GM12878 (cell line): ENCODE measurements around the gene OMP. TPM values are rescaled to one million over a fixed set of nuclear protein-coding genes. Genes with fewer than 3 reads are reported as not detected.

Source experiments
- ATAC-seq: fragments of 200-7000 bp; cut with Tn5 transposase; 3 replicates; pipeline ENCODE4 v1.9.1; 2020; ENCODE audit warnings: mild to moderate bottlenecking, moderate library complexity
- BruUV-seq: library from RNA; stranded (reverse); fragments of 400-500 nt; replicated peaks from 2 replicates; lab custom pipeline; 2021; lab: Mats Ljungman, UMichigan
- CTCF ChIA-PET: fragments of 300-600 bp; sonication (Branson Sonifier 250); formaldehyde crosslinking; extraction: SDS; loops from one replicate; lab custom pipeline; 2021; ENCODE audit warnings: inconsistent platforms; lab: Yijun Ruan, JAX
- POLR2A ChIA-PET: fragments of 350-600 bp; formaldehyde crosslinking; extraction: SDS; loops from one replicate; lab custom pipeline; 2021; ENCODE audit warnings: inconsistent platforms; lab: Charles Lee
- RAD21 ChIA-PET: fragments of 300-600 bp; sonication (Branson Sonifier 250); formaldehyde crosslinking; loops from one replicate; lab custom pipeline; 2023; ENCODE audit warnings: antibody characterized with exemption; ENCODE audit not compliant: unreplicated experiment; lab: Charles Lee
- SMC1A ChIA-PET: fragments of 300-600 bp; sonication (Branson Sonifier 250); formaldehyde crosslinking; loops from one replicate; lab custom pipeline; 2023; ENCODE audit not compliant: unreplicated experiment, uncharacterized antibody; lab: Charles Lee
- DNase-seq: peaks from one replicate; pipeline ENCODE4 v3.0.0-alpha.2; 2011; ENCODE audit warnings: low read depth, low spot score
- FAIRE-seq: peaks from 3 replicates; lab custom pipeline; 2011; peaks lifted over from hg19 to GRCh38; lab: Jason Lieb, UNC
- H2AFZ ChIP-seq: 2 replicates; pipeline ENCODE4 v1.6.0; 2011; ENCODE audit warnings: low read depth, low read length, control low read depth; ENCODE audit not compliant: control insufficient read depth
- H3K27ac ChIP-seq: 2 replicates; pipeline ENCODE4 v1.5.1; 2011; ENCODE audit warnings: control low read depth; ENCODE audit not compliant: control insufficient read depth, insufficient read depth
- H3K27me3 ChIP-seq, 2 experiments: replicated peaks in 1 of 2; 2 replicates each; pipeline versions ENCODE4 v1.6.0 to v1.6.1; 2011; ENCODE audit warnings: low read length in 1 of 2; ENCODE audit not compliant: control insufficient read depth in 2 of 2, insufficient read depth in 2 of 2
- H3K36me3 ChIP-seq, 2 experiments: 2 replicates each; pipeline ENCODE4 v1.5.1; 2011; ENCODE audit warnings: low read length in 1 of 2; ENCODE audit not compliant: control insufficient read depth in 2 of 2, insufficient read depth in 2 of 2
- H3K4me1 ChIP-seq: 2 replicates; pipeline ENCODE4 v1.6.1; 2011; ENCODE audit warnings: mild to moderate bottlenecking, low read length, moderate library complexity, mixed read lengths; ENCODE audit not compliant: control insufficient read depth, insufficient read depth
- H3K4me2 ChIP-seq: 2 replicates; pipeline ENCODE4 v1.6.0; 2011; ENCODE audit warnings: control low read depth; ENCODE audit not compliant: control insufficient read depth, insufficient read depth
- H3K4me3 ChIP-seq: fragments of 200-600 bp; sonication (generic); 2 replicates; pipeline ENCODE4 v1.5.1; 2016
- H3K79me2 ChIP-seq: 2 replicates; pipeline ENCODE4 v1.6.0; 2011; ENCODE audit warnings: low read length; ENCODE audit not compliant: control insufficient read depth, insufficient read depth
- H3K9ac ChIP-seq: 2 replicates; pipeline ENCODE4 v1.8.0; 2011; ENCODE audit warnings: low read length, control low read depth, mixed read lengths; ENCODE audit not compliant: control insufficient read depth, insufficient read depth
- H3K9me3 ChIP-seq: replicated peaks from 3 replicates; pipeline ENCODE4 v1.5.1; 2011; ENCODE audit warnings: mild to moderate bottlenecking, low read length; ENCODE audit not compliant: control insufficient read depth, insufficient read depth
- H4K20me1 ChIP-seq: 2 replicates; pipeline ENCODE4 v1.6.0; 2011; ENCODE audit not compliant: control insufficient read depth, insufficient read depth
- ASH2L ChIP-seq: fragments of 300-600, 200-600 bp; sonication (generic); IDR thresholded peaks from 2 replicates; pipeline ENCODE4 v1.6.1; 2017; ENCODE audit warnings: low read depth, mild to moderate bottlenecking, borderline replicate concordance
- ESRRA ChIP-seq: IDR thresholded peaks from 2 replicates; pipeline ENCODE4 v1.6.1; 2012; ENCODE audit warnings: mild to moderate bottlenecking, low read length, improper control_type of control experiment
- MYC ChIP-seq: IDR thresholded peaks from 2 replicates; pipeline ENCODE4 v1.6.1; 2011; ENCODE audit warnings: mild to moderate bottlenecking, low read length, moderate library complexity, inconsistent platforms; ENCODE audit not compliant: insufficient read depth, insufficient replicate concordance, insufficient read length, severe bottlenecking
- NRF1 ChIP-seq: conservative IDR thresholded peaks from 2 replicates; pipeline ENCODE4 v1.6.1; 2011; ENCODE audit warnings: mild to moderate bottlenecking, low read depth, low read length, improper control_type of control experiment
- POU2F2 ChIP-seq: IDR thresholded peaks from 3 replicates; pipeline ENCODE4 v1.6.1; 2011; ENCODE audit warnings: low read depth, mild to moderate bottlenecking, low read length, borderline replicate concordance
- PRDM15 ChIP-seq: fragments of 450-650 bp; formaldehyde crosslinking; IDR thresholded peaks from 2 replicates; pipeline ENCODE4 v1.4.0; 2020; ENCODE audit warnings: mild to moderate bottlenecking, moderate library complexity
- RAD51 ChIP-seq: fragments of 450-650 bp; IDR thresholded peaks from 2 replicates; pipeline ENCODE4 v1.6.1; 2016; ENCODE audit warnings: moderate library complexity, mild to moderate bottlenecking, inconsistent platforms
- SKIL ChIP-seq: fragments of 450-650 bp; IDR thresholded peaks from 2 replicates; pipeline ENCODE4 v1.6.1; 2017; ENCODE audit warnings: mild to moderate bottlenecking, low read depth, inconsistent platforms; ENCODE audit not compliant: poor library complexity, severe bottlenecking
- WGBS: methylation state at CpG from one replicate; pipeline ENCODE4 v1.1.6; 2016; ENCODE audit warnings: low lambda C conversion rate; ENCODE audit not compliant: insufficient replicate concordance, insufficient coverage; ENCODE audit errors: missing lambda C conversion rate; 5-methylcytosine and 5-hydroxymethylcytosine counted together
- in situ Hi-C: fragments of 300-500 bp; cut with MboI; formaldehyde crosslinking; loops from 9 replicates; pipeline ENCODE4 v1.14.3; 2018; ENCODE audit warnings: mixed read lengths
- intact Hi-C: fragments of 100-400 bp; cut with micrococcal nuclease; formaldehyde crosslinking; loops from one replicate; pipeline ENCODE4 v1.14.2; 2022; ENCODE audit not compliant: unreplicated experiment
- polyA plus RNA-seq, 11 experiments: library from polyadenylated mRNA; depleted of rRNA in 4 of 11; unstranded in 6 of 11; stranded (reverse) in 5 of 11; fragments of >200 nt; fragmentation: Nextera tagmentation in 4 of 11; fragmentation: Illumina TruSeq in 1 of 11; extraction: Ambion mirVana in 4 of 11; extraction: Trizol in 1 of 11; gene quantifications; 1 replicate in 1 of 11; 2 replicates in 10 of 11; pipeline versions ENCODE4 v1.2.1 to v1.2.3, GENCODE V29; 2011 to 2016; ENCODE audit warnings: inconsistent platforms in 2 of 11, missing spikeins in 2 of 11, low read depth in 1 of 11
- total RNA-seq, 4 experiments: library from RNA; depleted of rRNA in 3 of 4; stranded (reverse); fragments of >200 nt in 3 of 4; fragmentation: Illumina TruSeq in 1 of 4; extraction: Trizol in 1 of 4; gene quantifications; 2 replicates each; pipeline versions ENCODE4 v1.2.1 to v1.2.3, GENCODE V29; 2013 to 2021

The OMP gene
- total and polyA plus RNA-seq, 10 of the 15 experiments (the other 5 are each of a cell fraction or from before 2014, with no cell fraction given), result not detected

GRCh38 chr11:77117492-77117891, 14.9 kb downstream of the OMP start:
- H3K27ac ChIP-seq, result no peak overlapping the region
- RAD21 ChIA-PET, result interaction anchor here (1.1 to 1.4 kb wide), 2 partner anchors 26 to 431 kb away, joined by 3 read pairs; no protein-coding TSS in a partner anchor
- H3K4me2 ChIP-seq, result no peak overlapping the region
- no peak overlapping the region for H3K4me3 ChIP-seq
- CTCF ChIA-PET, result interaction anchor here (1.2 to 2.8 kb wide), 2 partner anchors 10 to 26 kb away, joined by 3 to 20 read pairs; partner anchors contain the start of gene MYO7A
- H3K9me3 ChIP-seq, result no peaks in the 10 kb centered on the region
- DNase-seq (no peak), ATAC-seq (no peak), FAIRE-seq (no peak)
- no peaks in the 10 kb centered on the region for H3K79me2 ChIP-seq
- H3K4me1 ChIP-seq, result no peaks in the 10 kb centered on the region
- H4K20me1 ChIP-seq, result no peaks in the 10 kb centered on the region
- SMC1A ChIA-PET, result interaction anchor here (0.7 kb wide), 1 partner anchor 10 kb away, joined by 3 read pairs; no protein-coding TSS in a partner anchor
- BruUV-seq, result no TSS peak
- TF ChIP-seq ASH2L, result no peak
- TF ChIP-seq SKIL, result no peak
- TF ChIP-seq RAD51, result no peak
- no peak for TF ChIP-seq ESRRA
- TF ChIP-seq POU2F2, result no peak
- no peak for TF ChIP-seq MYC
- TF ChIP-seq NRF1, result no peak
- TF ChIP-seq PRDM15 (CRISPR knock-in tag), result no peak
- intact Hi-C loops (no loop called here), in situ Hi-C loops (no loop called here)
- no peak overlapping the region for H2AFZ ChIP-seq
- no peaks in the 10 kb centered on the region for H3K36me3 ChIP-seq
- no peaks in the 10 kb centered on the region; a peak in 1 of 4 replicates for H3K27me3 ChIP-seq
- H3K9ac ChIP-seq, result no peak overlapping the region
- WGBS, result 10% methylated on average over 6 of the region's 7 CpGs
- POLR2A ChIA-PET, result no interaction called here
